ENCODE measurements around the gene CTSS.

GRCh38 chr1:150761801-150762200 lies 3.8 kb downstream of the CTSS start:
- no peak for TF ChIP-seq POLR2A (IDR thresholded peaks at IDR 0.05)
- TF ChIP-seq CTCF (IDR thresholded peaks at IDR 0.05) = no peak
